HG03095 (cell line): ENCODE results near the gene IGF2R.
A peak's percentile ranks its signal among the peaks of the same experiment; 100 is the strongest.

Experiments
- ATAC-seq: cut with Tn5 transposase; IDR thresholded peaks from one replicate; pipeline ENCODE4 v1.9.1; 2021; ENCODE audit warnings: moderate library complexity; ENCODE audit not compliant: unreplicated experiment

Gene IGF2R

GRCh38 chr6:159972506-159973268, 3.8 kb downstream of the IGF2R start:
- no peak for ATAC-seq

GRCh38 chr6:159973406-159973805, 4.5 kb downstream of the IGF2R start:
- ATAC-seq: no peak

- ATAC-seq: peak; percentile 42
These were observed 5.1 kb downstream of the IGF2R start for GRCh38 chr6:159973951-159974350.

- no peak for ATAC-seq
These were observed 6.0 kb downstream of the IGF2R start for GRCh38 chr6:159974932-159975331.

- no peak for ATAC-seq
These were observed 7.9 kb downstream of the IGF2R start for GRCh38 chr6:159976686-159977254.

GRCh38 chr6:159977255-159977903, 8.5 kb downstream of the IGF2R start:
- ATAC-seq: no peak

GRCh38 chr6:159977904-159978268, 9.0 kb downstream of the IGF2R start:
- ATAC-seq: no peak

- ATAC-seq: peak; percentile 25
These were observed 9.6 kb downstream of the IGF2R start for GRCh38 chr6:159978291-159979135.

GRCh38 chr6:159979136-159979874, 10.4 kb downstream of the IGF2R start:
- peak; percentile 55 for ATAC-seq

- no peak for ATAC-seq
These were observed 11.6 kb downstream of the IGF2R start for GRCh38 chr6:159980474-159980873.

GRCh38 chr6:159981071-159981402, 12.2 kb downstream of the IGF2R start:
- no peak for ATAC-seq

- peak; percentile 61 for ATAC-seq
These were observed 12.7 kb downstream of the IGF2R start for GRCh38 chr6:159981403-159982245.

- ATAC-seq: no peak
These were observed 14.0 kb downstream of the IGF2R start for GRCh38 chr6:159982731-159983506.

- no peak for ATAC-seq
These were observed 14.8 kb downstream of the IGF2R start for GRCh38 chr6:159983641-159984080.

GRCh38 chr6:159984268-159984786, 15.4 kb downstream of the IGF2R start:
- no peak for ATAC-seq

GRCh38 chr6:159985296-159985945, 16.5 kb downstream of the IGF2R start:
- ATAC-seq: no peak

GRCh38 chr6:159988983-159989454, 20.1 kb downstream of the IGF2R start:
- no peak for ATAC-seq
